CD4-positive, CD25-positive, alpha-beta regulatory T cell (primary cell): ENCODE measurements around the gene PTPRN2. TPM values are rescaled to one million over a fixed set of nuclear protein-coding genes. Genes with fewer than 3 reads are reported as not detected.
"Not testable (repeated sequence)": the region's sequence is repeated elsewhere in the genome, so short reads cannot be mapped to it uniquely, and the experiment has no call there.

Experiments
- ATAC-seq, 2 donors: fragments of 150-1000 bp; cut with Tn5 transposase; one replicate each; pipeline ENCODE4 v1.10.0; 2021; ENCODE audit warnings: low read depth in 2 of 2, moderate number of reproducible peaks in 2 of 2, moderate library complexity in 1 of 2
- DNase-seq, 3 donors: peaks; one replicate each; pipeline versions ENCODE4 v3.0.0 to v3.0.0-alpha.2; 2012 to 2022; ENCODE audit warnings: mixed read lengths in 1 of 3
- H3K27ac ChIP-seq: one replicate; pipeline ENCODE4 v1.7.0; 2013; ENCODE audit warnings: mild to moderate bottlenecking, low read length; ENCODE audit not compliant: insufficient read depth, poor library complexity, severe bottlenecking
- H3K27me3 ChIP-seq: one replicate; pipeline ENCODE4 v1.7.0; 2013; ENCODE audit warnings: low read length; ENCODE audit not compliant: control insufficient read depth, insufficient read depth
- H3K36me3 ChIP-seq: one replicate; pipeline ENCODE4 v1.7.0; 2013; ENCODE audit warnings: mild to moderate bottlenecking, low read length, moderate library complexity; ENCODE audit not compliant: control insufficient read depth, insufficient read depth
- H3K4me1 ChIP-seq: 2 replicates; pipeline ENCODE4 v1.7.0; 2013; ENCODE audit warnings: mild to moderate bottlenecking, low read length; ENCODE audit not compliant: insufficient read depth, control insufficient read depth, poor library complexity, severe bottlenecking
- H3K4me3 ChIP-seq: one replicate; pipeline ENCODE4 v1.7.0; 2013; ENCODE audit warnings: low read depth, mild to moderate bottlenecking, low read length, moderate library complexity
- H3K9me3 ChIP-seq, 2 experiments: 1 replicate in 1 of 2; 2 replicates in 1 of 2; pipeline ENCODE4 v1.7.0; 2013; ENCODE audit warnings: low read length in 2 of 2, mild to moderate bottlenecking in 1 of 2, moderate library complexity in 1 of 2; ENCODE audit not compliant: control insufficient read depth in 2 of 2
- H3K27ac Mint-ChIP-seq, 3 donors: one replicate each; pipeline ENCODE4 v1.8.0; 2020 to 2022; ENCODE audit warnings: mild to moderate bottlenecking in 3 of 3, mixed read lengths in 3 of 3, moderate library complexity in 2 of 3
- H3K27me3 Mint-ChIP-seq: one replicate; pipeline ENCODE4 v1.8.0; 2022; ENCODE audit warnings: mild to moderate bottlenecking, mixed read lengths
- H3K36me3 Mint-ChIP-seq: one replicate; pipeline ENCODE4 v1.8.0; 2020; ENCODE audit warnings: mixed read lengths
- H3K4me1 Mint-ChIP-seq, 4 donors: one replicate each; pipeline ENCODE4 v1.8.0; 2020 to 2022; ENCODE audit warnings: mixed read lengths in 4 of 4, mild to moderate bottlenecking in 1 of 4
- H3K4me3 Mint-ChIP-seq, 4 donors: one replicate each; pipeline ENCODE4 v1.8.0; 2020 to 2022; ENCODE audit warnings: mild to moderate bottlenecking in 4 of 4, mixed read lengths in 4 of 4, moderate library complexity in 3 of 4
- H3K9me3 Mint-ChIP-seq, 7 donors: one replicate each; pipeline ENCODE4 v1.8.0; 2020 to 2022; ENCODE audit warnings: mixed read lengths in 7 of 7, mild to moderate bottlenecking in 3 of 7, moderate library complexity in 2 of 7
- polyA plus RNA-seq, 4 donors: library from polyadenylated mRNA; unstranded; fragments of 300-500 nt; fragmentation: Illumina TruSeq; gene quantifications; one replicate each; pipeline ENCODE4 v1.2.3, GENCODE V29; 2021
- total RNA-seq: library from RNA; stranded (reverse); gene quantifications from one replicate; pipeline ENCODE4 v1.2.3, GENCODE V29; 2022

The PTPRN2 gene
- total RNA-seq (1.6 TPM), polyA plus RNA-seq (1 to 10 TPM; 1.9 to 4.7 (median 2.9) TPM)

DNA sequence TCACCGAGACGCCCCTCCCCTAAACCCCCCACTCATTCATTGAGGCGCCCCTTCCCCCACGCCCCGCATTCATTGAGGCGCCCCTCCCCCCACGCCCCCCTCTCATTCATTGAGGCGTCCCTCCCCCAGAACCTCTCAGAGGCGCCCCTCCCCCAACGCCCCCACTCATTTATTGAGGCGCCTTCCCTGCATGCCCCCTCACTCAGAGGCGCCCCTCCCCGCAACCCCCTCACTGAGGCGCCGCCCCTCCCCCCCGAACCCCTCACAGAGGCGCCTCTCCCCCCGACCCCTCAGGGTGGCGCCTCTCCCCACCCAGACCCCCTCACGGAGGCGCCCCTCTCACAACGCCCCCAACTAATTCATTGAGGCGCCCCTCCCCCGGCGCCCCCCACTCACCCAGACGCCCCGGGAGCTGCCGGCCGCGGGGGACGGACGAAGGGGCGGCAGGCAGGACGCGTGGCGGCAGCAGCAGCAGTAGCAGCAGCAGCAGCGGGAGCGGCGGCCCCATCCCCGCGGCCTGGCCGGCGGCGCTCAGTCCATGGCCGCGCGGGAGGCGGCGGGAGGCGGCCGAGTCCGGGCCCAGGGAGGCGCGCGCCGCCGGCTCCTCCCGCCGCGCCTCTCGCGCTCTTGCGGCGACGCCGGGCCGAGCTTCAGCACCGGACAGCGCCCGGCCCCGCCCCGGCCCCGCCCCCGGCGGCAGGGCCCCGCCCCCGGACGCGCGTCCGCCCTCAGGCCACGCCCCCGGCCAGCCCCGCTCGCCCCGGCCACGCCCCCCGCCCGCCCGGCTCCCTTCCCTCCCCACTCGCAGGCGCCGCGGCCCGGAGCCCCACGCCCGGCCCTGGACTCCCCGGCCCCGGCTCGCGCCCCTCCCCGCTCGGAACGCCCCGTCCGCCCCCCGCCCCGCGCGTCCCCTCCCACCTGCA is at the start of gene PTPRN2:
TSS of gene PTPRN2 (minus strand) at position 662 of the 923 bp plus-strand sequence.
- Mint-ChIP-seq H3K27ac (no peak within 1 kb of the TSS), H3K9me3 (peaks cover 0 to 9% (median 1%) of the 10 kb centered on the region in 7 donors), H3K4me3 (peak within 1 kb of the TSS; percentile 41 to 75 (median 61)), H3K27me3 (peaks cover 48% of the 10 kb centered on the region), H3K36me3 (peaks cover 3% of the 10 kb centered on the region), H3K4me1 (peaks cover 0 to 21% (median 4%) of the 10 kb centered on the region in 4 donors)
- H3K36me3 ChIP-seq = no peaks in the 10 kb centered on the region
- peaks cover 13% of the 10 kb centered on the region for H3K4me1 ChIP-seq
- DNase-seq = peak; percentile 34 to 42 (median 38)
- no peaks in the 10 kb centered on the region for H3K9me3 ChIP-seq
- H3K27ac ChIP-seq = no peak within 1 kb of the TSS
- ATAC-seq = peak; percentile 75
- H3K27me3 ChIP-seq = peaks cover 16% of the 10 kb centered on the region
- no peak within 1 kb of the TSS for H3K4me3 ChIP-seq

GRCh38 chr7:158633055-158633956 is 45.7 kb upstream of the PTPRN2 start:
- Mint-ChIP-seq H3K4me1 (peaks cover 0 to 2% (median 0%) of the 10 kb centered on the region in 4 donors), H3K9me3 (no peaks in the 10 kb centered on the region), H3K36me3 (peaks cover 24% of the 10 kb centered on the region), H3K4me3 (no peak overlapping the region), H3K27ac (peak overlapping the region in 2 of 3 donors; percentile 17 to 87), H3K27me3 (no peaks in the 10 kb centered on the region)
- Histone ChIP-seq H3K27me3 (no peaks in the 10 kb centered on the region), H3K27ac (no peak overlapping the region), H3K4me1 (no peaks in the 10 kb centered on the region), H3K4me3 (no peak overlapping the region), H3K9me3 (no peaks in the 10 kb centered on the region), H3K36me3 (no peaks in the 10 kb centered on the region)
- ATAC-seq (no peak), DNase-seq (no peak)

DNA sequence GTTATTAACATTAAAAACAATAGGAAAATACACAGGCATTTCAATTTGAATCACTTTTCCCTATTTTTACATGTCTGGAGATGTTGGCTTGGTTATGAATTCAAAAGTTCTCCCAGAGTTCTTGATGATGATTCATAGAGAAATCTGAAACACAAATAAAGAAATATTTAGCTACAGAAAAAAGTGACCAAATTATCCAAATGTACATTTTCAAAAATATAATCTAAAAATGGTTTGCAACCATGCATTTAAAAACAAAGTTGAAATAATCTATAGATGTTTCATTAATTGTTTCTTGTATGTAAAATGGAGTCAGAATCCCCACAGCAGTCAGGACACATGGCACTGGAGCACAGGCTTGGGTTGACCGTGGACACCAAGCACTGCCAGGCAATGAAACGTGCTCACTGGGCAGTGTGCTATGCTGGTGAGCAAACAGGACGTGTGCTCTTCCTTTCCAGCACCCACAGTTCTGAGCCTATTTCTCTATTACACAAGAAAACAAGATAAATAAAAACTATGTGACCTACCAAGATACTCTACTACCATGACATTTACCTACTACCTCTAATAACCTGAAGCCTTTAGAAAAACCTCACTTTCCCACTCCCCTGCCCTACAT is 44.1 kb upstream of the PTPRN2 start:
- Histone ChIP-seq H3K4me1 (no peaks in the 10 kb centered on the region), H3K4me3 (no peak overlapping the region), H3K27ac (no peak overlapping the region), H3K9me3 (no peaks in the 10 kb centered on the region), H3K36me3 (no peaks in the 10 kb centered on the region), H3K27me3 (no peaks in the 10 kb centered on the region)
- Mint-ChIP-seq H3K27me3 (no peaks in the 10 kb centered on the region), H3K36me3 (peaks cover 30% of the 10 kb centered on the region), H3K9me3 (no peaks in the 10 kb centered on the region), H3K4me3 (no peak overlapping the region), H3K4me1 (peaks cover 0 to 2% (median 0%) of the 10 kb centered on the region in 4 donors), H3K27ac (peak overlapping the region in 2 of 3 donors; percentile 64 to 90)
- DNase-seq = no peak
- ATAC-seq = no peak

DNA sequence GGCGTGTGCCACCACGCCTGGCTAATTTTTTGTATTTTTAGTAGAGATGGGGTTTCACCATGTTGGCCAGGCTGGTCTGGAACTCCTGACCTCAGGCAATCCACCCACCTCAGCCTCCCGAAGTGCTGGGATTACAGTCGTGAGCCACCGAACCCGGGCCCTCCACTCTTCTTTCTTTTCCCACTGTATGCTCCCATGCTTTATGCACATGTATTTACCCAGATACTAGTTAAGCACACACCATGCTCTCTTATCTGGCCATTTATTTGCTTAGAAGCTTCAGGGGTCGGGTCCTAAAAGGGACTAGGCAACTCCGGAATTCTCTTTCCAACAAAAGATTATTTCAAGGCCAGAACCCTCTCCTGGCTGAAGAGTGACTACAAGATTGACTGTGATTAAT is 38.7 kb upstream of the PTPRN2 start:
- H3K4me1 Mint-ChIP-seq, ATAC-seq, H3K27me3 ChIP-seq, H3K36me3 ChIP-seq, H3K4me3 ChIP-seq, H3K27me3 Mint-ChIP-seq, H3K9me3 Mint-ChIP-seq, H3K9me3 ChIP-seq, H3K27ac ChIP-seq, H3K4me1 ChIP-seq, DNase-seq: not testable (repeated sequence)
- Mint-ChIP-seq H3K36me3 (peaks cover 33% of the 10 kb centered on the region), H3K4me3 (peak overlapping the region in 1 of 4 donors; percentile 32), H3K27ac (peak overlapping the region in 1 of 3 donors; percentile 38)

- Mint-ChIP-seq H3K36me3 (peaks cover 15% of the 10 kb centered on the region), H3K4me3 (no peak overlapping the region), H3K27me3 (no peaks in the 10 kb centered on the region), H3K27ac (peak overlapping the region in 1 of 3 donors; percentile 15), H3K4me1 (peaks cover 0 to 10% (median 0%) of the 10 kb centered on the region in 4 donors), H3K9me3 (no peaks in the 10 kb centered on the region)
- H3K4me1 ChIP-seq = no peaks in the 10 kb centered on the region
- H3K9me3 ChIP-seq = no peaks in the 10 kb centered on the region
- ATAC-seq = no peak
- H3K27me3 ChIP-seq = no peaks in the 10 kb centered on the region
- no peak overlapping the region for H3K27ac ChIP-seq
- H3K4me3 ChIP-seq = no peak overlapping the region
- no peaks in the 10 kb centered on the region for H3K36me3 ChIP-seq
- DNase-seq = no peak
Observed at GRCh38 chr7:158623241-158623640, 35.6 kb upstream of the PTPRN2 start.

DNA sequence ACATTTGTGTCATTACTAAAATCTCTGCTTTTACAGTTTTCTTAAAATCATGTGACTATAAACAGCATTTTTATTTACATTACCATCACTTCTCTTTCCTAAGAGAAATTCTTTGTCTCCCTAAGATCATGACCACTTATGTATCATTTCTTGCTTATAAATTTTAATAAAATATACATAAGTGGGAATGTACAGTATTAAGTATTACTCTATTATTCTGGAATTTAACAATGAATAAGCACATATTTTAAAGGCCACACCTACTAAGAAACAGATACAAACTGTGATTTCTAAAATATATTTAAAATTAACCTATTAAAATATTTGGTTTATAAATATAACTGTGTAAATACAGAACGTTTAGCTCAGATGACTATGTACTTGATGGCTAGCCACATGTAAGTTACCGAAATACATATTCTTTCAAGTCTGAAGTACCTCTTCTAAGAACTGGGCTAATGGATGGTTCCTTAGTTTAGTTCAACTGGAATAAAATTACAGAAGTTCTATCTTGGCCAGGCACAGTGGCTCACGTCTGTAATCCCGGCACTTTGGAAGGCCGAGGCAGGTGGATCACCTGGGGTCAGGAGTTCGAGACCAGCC is 33.3 kb upstream of the PTPRN2 start:
- Histone ChIP-seq H3K4me1 (no peaks in the 10 kb centered on the region), H3K27me3 (no peaks in the 10 kb centered on the region), H3K4me3 (no peak overlapping the region), H3K9me3 (no peaks in the 10 kb centered on the region), H3K27ac (no peak overlapping the region), H3K36me3 (no peaks in the 10 kb centered on the region)
- ATAC-seq = no peak
- Mint-ChIP-seq H3K27ac (no peak overlapping the region), H3K36me3 (peaks cover 10% of the 10 kb centered on the region), H3K4me3 (no peak overlapping the region), H3K9me3 (no peaks in the 10 kb centered on the region), H3K4me1 (peaks cover 0 to 10% (median under 1%) of the 10 kb centered on the region in 4 donors), H3K27me3 (no peaks in the 10 kb centered on the region)
- no peak for DNase-seq

DNA sequence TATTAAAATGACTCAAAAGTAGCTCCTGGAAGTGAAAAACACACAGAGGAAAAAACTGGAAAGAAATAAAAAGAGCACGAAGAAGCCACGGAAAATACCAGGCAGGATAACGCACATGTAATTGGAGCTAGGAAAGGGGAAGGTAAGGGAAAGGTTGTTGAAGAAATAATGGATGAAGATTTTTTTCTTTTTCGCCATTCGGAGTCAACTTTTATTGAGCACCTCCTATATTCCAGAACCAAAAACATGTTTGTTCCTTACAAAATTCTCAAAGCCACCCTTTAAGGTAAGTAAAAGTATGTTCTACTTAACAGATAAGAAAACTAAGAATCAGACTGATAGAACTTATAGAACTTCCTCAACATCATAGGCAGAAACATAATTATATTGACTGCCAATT is 32.8 kb upstream of the PTPRN2 start:
- H3K36me3 ChIP-seq = no peaks in the 10 kb centered on the region
- no peaks in the 10 kb centered on the region for H3K27me3 ChIP-seq
- ATAC-seq = no peak
- Mint-ChIP-seq H3K27ac (no peak overlapping the region), H3K27me3 (no peaks in the 10 kb centered on the region), H3K36me3 (peaks cover 6% of the 10 kb centered on the region), H3K4me3 (no peak overlapping the region), H3K9me3 (no peaks in the 10 kb centered on the region), H3K4me1 (peaks cover 0 to 10% (median under 1%) of the 10 kb centered on the region in 4 donors)
- no peak overlapping the region for H3K4me3 ChIP-seq
- no peak overlapping the region for H3K27ac ChIP-seq
- H3K4me1 ChIP-seq = no peaks in the 10 kb centered on the region
- H3K9me3 ChIP-seq = no peaks in the 10 kb centered on the region
- no peak for DNase-seq
